Keratinocyte (primary cell): ENCODE measurements around the gene SULT4A1. TPM values are rescaled to one million over a fixed set of nuclear protein-coding genes. Genes with fewer than 3 reads are reported as not detected.

Experiments used
- DNase-seq: peaks from one replicate; pipeline ENCODE4 v3.0.0-alpha.2; 2011; ENCODE audit warnings: low read depth, missing footprints, low spot score
- FAIRE-seq: peaks from 2 replicates; lab custom pipeline; 2011; peaks lifted over from hg19 to GRCh38; lab: Jason Lieb, UNC
- H2AFZ ChIP-seq: 2 replicates; pipeline ENCODE4 v1.6.0; 2012; ENCODE audit warnings: low read length, control low read depth, inconsistent platforms; ENCODE audit not compliant: control insufficient read depth
- H3K27ac ChIP-seq: 2 replicates; pipeline ENCODE4 v1.5.1; 2011; ENCODE audit warnings: low read length; ENCODE audit not compliant: control insufficient read depth, insufficient read depth
- H3K27me3 ChIP-seq: 3 replicates; pipeline ENCODE4 v1.6.0; 2011; ENCODE audit warnings: low read length; ENCODE audit not compliant: control insufficient read depth, insufficient read depth; ENCODE audit errors: extremely low read depth
- H3K36me3 ChIP-seq, 2 experiments: 2 replicates in 1 of 2; 3 replicates in 1 of 2; pipeline ENCODE4 v1.5.1; 2011; ENCODE audit warnings: low read length in 2 of 2, mild to moderate bottlenecking in 1 of 2; ENCODE audit not compliant: control insufficient read depth in 2 of 2, insufficient read depth in 2 of 2; ENCODE audit errors: extremely low read depth in 1 of 2
- H3K4me1 ChIP-seq: 3 replicates; pipeline ENCODE4 v1.5.1; 2011; ENCODE audit warnings: low read length; ENCODE audit not compliant: control insufficient read depth, insufficient read depth; ENCODE audit errors: extremely low read depth
- H3K4me2 ChIP-seq: 3 replicates; pipeline ENCODE4 v1.6.0; 2011; ENCODE audit warnings: low read depth, low read length; ENCODE audit not compliant: control insufficient read depth, insufficient read depth; ENCODE audit errors: extremely low read depth
- H3K4me3 ChIP-seq, 3 experiments: fragments of 200-600 bp in 1 of 3; sonication (generic) in 1 of 3; 2 replicates in 2 of 3; 3 replicates in 1 of 3; pipeline ENCODE4 v1.5.1; 2011 to 2016; ENCODE audit warnings: low read length in 3 of 3, mild to moderate bottlenecking in 3 of 3, control low read depth in 2 of 3, inconsistent platforms in 1 of 3, low read depth in 1 of 3, mixed read lengths in 1 of 3, mixed run types in 1 of 3, moderate library complexity in 1 of 3; ENCODE audit not compliant: control insufficient read depth in 2 of 3, insufficient read depth in 2 of 3; ENCODE audit errors: extremely low read depth in 1 of 3
- H3K79me2 ChIP-seq: 2 replicates; pipeline ENCODE4 v1.6.0; 2012; ENCODE audit warnings: low read length; ENCODE audit not compliant: control insufficient read depth, insufficient read depth
- H3K9ac ChIP-seq: 3 replicates; pipeline ENCODE4 v1.6.0; 2011; ENCODE audit warnings: low read length; ENCODE audit not compliant: control insufficient read depth, insufficient read depth; ENCODE audit errors: extremely low read depth
- H3K9me1 ChIP-seq: 3 replicates; pipeline ENCODE4 v1.6.0; 2011; ENCODE audit warnings: low read length; ENCODE audit not compliant: control insufficient read depth, insufficient read depth; ENCODE audit errors: extremely low read depth
- H3K9me3 ChIP-seq: 2 replicates; pipeline ENCODE4 v1.5.1; 2012; ENCODE audit warnings: low read depth, low read length; ENCODE audit not compliant: control insufficient read depth
- H4K20me1 ChIP-seq: 3 replicates; pipeline ENCODE4 v1.6.0; 2011; ENCODE audit warnings: low read length; ENCODE audit not compliant: control insufficient read depth, insufficient read depth; ENCODE audit errors: extremely low read depth
- CTCF ChIP-seq, 3 experiments: IDR thresholded peaks in 1 of 3; conservative IDR thresholded peaks in 1 of 3; optimal IDR thresholded peaks in 1 of 3; 2 replicates in 2 of 3; 3 replicates in 1 of 3; pipeline versions ENCODE3 to v1.5.1; 2011; ENCODE audit warnings: low read length in 3 of 3, mild to moderate bottlenecking in 3 of 3, moderate library complexity in 2 of 3, control low read depth in 1 of 3, inconsistent platforms in 1 of 3; ENCODE audit not compliant: insufficient read depth in 2 of 3; ENCODE audit errors: extremely low read depth in 1 of 3
- EZH2 ChIP-seq: IDR thresholded peaks from one replicate; pipeline ENCODE4 v1.6.1; 2012; ENCODE audit warnings: inconsistent platforms, mild to moderate bottlenecking, low read length, moderate library complexity
- dilution Hi-C: fragments of 300-500 bp; cut with MboI; formaldehyde crosslinking; loops from one replicate; pipeline ENCODE4 v1.7.0; 2020; ENCODE audit warnings: low sequenced_read_pairs; ENCODE audit not compliant: extremely low pct_ligation_motif_present
- polyA plus RNA-seq, 5 experiments: library from polyadenylated mRNA; depleted of rRNA in 3 of 5; stranded (reverse) in 3 of 5; stranded (forward) in 1 of 5; unstranded in 1 of 5; fragments of >200 nt; gene quantifications; 1 replicate in 1 of 5; 2 replicates in 3 of 5; 3 replicates in 1 of 5; pipeline versions ENCODE4 v1.2.1 to v1.2.3, GENCODE V29; 2011 to 2012; ENCODE audit warnings: missing spikeins in 2 of 5, low read depth in 1 of 5, low replicate concordance in 1 of 5

SULT4A1 gene
- polyA plus RNA-seq, 1 donor (not counting 4 experiments of a cell fraction or from before 2014, with no cell fraction given): 0.26 TPM

DNA sequence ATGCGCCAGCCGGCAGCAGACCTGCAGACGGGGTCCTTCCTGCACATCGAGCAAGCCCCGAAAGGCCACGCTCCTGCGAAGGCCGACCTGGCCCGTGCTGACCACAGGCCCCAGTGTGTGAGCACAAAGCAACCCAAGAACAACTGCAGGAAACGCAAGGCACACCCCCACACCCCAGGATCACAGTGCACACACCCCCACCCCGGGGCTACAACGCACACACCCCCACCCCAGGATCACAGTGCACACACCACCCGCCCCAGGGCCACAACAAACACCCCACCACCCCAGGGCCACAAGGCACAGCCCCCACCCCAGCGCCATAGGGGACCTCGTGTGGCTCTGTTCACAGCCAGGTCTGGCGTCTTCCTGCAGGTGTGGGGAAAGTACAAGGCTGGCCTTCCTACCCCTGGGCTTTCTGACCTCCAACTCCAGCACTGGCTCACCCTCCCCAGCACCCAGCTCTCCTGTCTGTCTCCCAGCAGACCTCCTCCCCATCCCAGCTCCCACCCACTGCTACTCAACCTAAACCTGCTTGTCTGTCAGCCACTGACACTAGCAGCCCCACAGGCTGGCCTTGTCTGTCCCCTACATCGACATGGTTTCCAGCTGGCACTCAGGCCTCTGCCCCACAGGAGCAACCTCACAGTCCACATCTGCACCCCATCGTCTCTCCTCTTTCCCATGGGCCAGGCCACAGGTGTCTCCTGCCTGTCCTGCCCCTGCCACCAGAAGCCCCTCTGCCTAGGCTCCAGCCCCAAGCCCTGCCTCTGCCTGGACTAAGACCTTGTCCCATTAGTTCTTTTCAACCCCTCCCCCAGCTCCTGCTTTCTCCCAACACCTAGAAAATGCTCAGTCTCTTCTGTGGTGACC, 29.7 kb downstream of the SULT4A1 start:
- FAIRE-seq (no peak), DNase-seq (no peak)
- H3K4me2 ChIP-seq: no peak overlapping the region
- no peaks in the 10 kb centered on the region for H3K9me1 ChIP-seq
- H4K20me1 ChIP-seq: no peaks in the 10 kb centered on the region
- no peak for TF ChIP-seq EZH2
- no peak for TF ChIP-seq CTCF (optimal IDR thresholded peaks at IDR 0.05 in 1 of 3, IDR thresholded peaks at IDR 0.05 in 1 of 3, conservative IDR thresholded peaks at IDR 0.05 in 1 of 3; ENCODE audit: extremely low read depth in 1 of 3, insufficient read depth in 2 of 3, low read length in 3 of 3)
- no peaks in the 10 kb centered on the region for H3K79me2 ChIP-seq
- dilution Hi-C loops: no loop called here
- no peaks in the 10 kb centered on the region for H3K36me3 ChIP-seq
- H3K9me3 ChIP-seq: no peaks in the 10 kb centered on the region
- no peak overlapping the region for H2AFZ ChIP-seq
- H3K27me3 ChIP-seq: peaks cover 6% of the 10 kb centered on the region
- no peak overlapping the region for H3K9ac ChIP-seq
- no peak overlapping the region for H3K4me3 ChIP-seq
- no peak overlapping the region for H3K27ac ChIP-seq
- no peaks in the 10 kb centered on the region for H3K4me1 ChIP-seq

GRCh38 chr22:43831561-43832392, 30.5 kb downstream of the SULT4A1 start:
- dilution Hi-C loops: no loop called here
- DNase-seq (no peak), FAIRE-seq (no peak)
- Histone ChIP-seq H3K27me3 (peaks cover 6% of the 10 kb centered on the region), H3K36me3 (no peaks in the 10 kb centered on the region), H3K9ac (no peak overlapping the region), H3K4me3 (no peak overlapping the region), H3K79me2 (no peaks in the 10 kb centered on the region), H3K27ac (no peak overlapping the region), H2AFZ (no peak overlapping the region), H3K4me1 (peaks cover 4% of the 10 kb centered on the region), H3K9me3 (no peaks in the 10 kb centered on the region), H3K9me1 (no peaks in the 10 kb centered on the region), H3K4me2 (no peak overlapping the region), H4K20me1 (no peaks in the 10 kb centered on the region)
- TF ChIP-seq CTCF (optimal IDR thresholded peaks at IDR 0.05 in 1 of 3, IDR thresholded peaks at IDR 0.05 in 1 of 3, conservative IDR thresholded peaks at IDR 0.05 in 1 of 3; ENCODE audit: extremely low read depth in 1 of 3, insufficient read depth in 2 of 3, low read length in 3 of 3): no peak
